ENCODE measurements around the gene PPIL6. TPM values are rescaled to one million over a fixed set of nuclear protein-coding genes. Genes with fewer than 3 reads are reported as not detected.

Gene PPIL6
- total RNA-seq, 4 donors from 2014 or later = 0.64 to 4.0 (median 1.9) TPM; not detected in 1

GRCh38 chr6:109393886-109394281 is 46.5 kb downstream of the PPIL6 start:
- 71 to 100% methylated on average over 1 to 2 of the region's 2 CpGs for WGBS, 2 donors (ENCODE audit: low coverage in 1 of 2)
- no peak for DNase-seq
- intact Hi-C loops (cut with DNase I; ENCODE audit: low total_unique reads) (no loop called here), in situ Hi-C loops (cut with MboI; ENCODE audit: low pct_ligation_motif_present in 1 of 4, low pct_unique_long_range_greater_than_20kb in 1 of 4, low sequenced_read_pairs in 3 of 4) (loop anchor here in 2 of 4 donors (25.0 kb wide), 2 partner anchors 207 to 857 kb away; no protein-coding TSS in a partner anchor)
- no peak overlapping the region for H3K4me3 ChIP-seq
- no peaks in the 10 kb centered on the region for H3K36me3 ChIP-seq
- no peaks in the 10 kb centered on the region for H3K9me3 ChIP-seq
- H3K27ac ChIP-seq = no peak overlapping the region
- TF ChIP-seq CTCF (IDR thresholded peaks at IDR 0.05) (no peak), EP300 (IDR thresholded peaks at IDR 0.05; ENCODE audit: low read depth) (no peak), POLR2A (IDR thresholded peaks at IDR 0.05) (no peak), POLR2AphosphoS5 (IDR thresholded peaks at IDR 0.05) (no peak)
- H3K4me1 ChIP-seq = peaks cover 0 to 8% (median 0%) of the 10 kb centered on the region in 4 donors
- H3K27me3 ChIP-seq = no peaks in the 10 kb centered on the region

GRCh38 chr6:109393157-109393885 is 47.1 kb downstream of the PPIL6 start:
- H3K36me3 ChIP-seq = no peaks in the 10 kb centered on the region
- H3K4me1 ChIP-seq = peaks cover 0 to 8% (median 0%) of the 10 kb centered on the region in 4 donors
- H3K27me3 ChIP-seq = no peaks in the 10 kb centered on the region
- no peaks in the 10 kb centered on the region for H3K9me3 ChIP-seq
- in situ Hi-C loops (cut with MboI; ENCODE audit: low pct_ligation_motif_present in 1 of 4, low pct_unique_long_range_greater_than_20kb in 1 of 4, low sequenced_read_pairs in 3 of 4) (loop anchor here in 2 of 4 donors (25.0 kb wide), 2 partner anchors 206 to 856 kb away; no protein-coding TSS in a partner anchor), intact Hi-C loops (cut with DNase I; ENCODE audit: low total_unique reads) (no loop called here)
- no peak overlapping the region for H3K27ac ChIP-seq
- no peak for TF ChIP-seq POLR2AphosphoS5 (IDR thresholded peaks at IDR 0.05)
- TF ChIP-seq POLR2A (IDR thresholded peaks at IDR 0.05) = no peak
- TF ChIP-seq CTCF (IDR thresholded peaks at IDR 0.05) = no peak
- no peak for TF ChIP-seq EP300 (IDR thresholded peaks at IDR 0.05; ENCODE audit: low read depth)
- H3K4me3 ChIP-seq = no peak overlapping the region
- 88 to 93% methylated on average over 5 of the region's 5 CpGs for WGBS, 2 donors (ENCODE audit: low coverage in 1 of 2)
- DNase-seq = no peak

DNA sequence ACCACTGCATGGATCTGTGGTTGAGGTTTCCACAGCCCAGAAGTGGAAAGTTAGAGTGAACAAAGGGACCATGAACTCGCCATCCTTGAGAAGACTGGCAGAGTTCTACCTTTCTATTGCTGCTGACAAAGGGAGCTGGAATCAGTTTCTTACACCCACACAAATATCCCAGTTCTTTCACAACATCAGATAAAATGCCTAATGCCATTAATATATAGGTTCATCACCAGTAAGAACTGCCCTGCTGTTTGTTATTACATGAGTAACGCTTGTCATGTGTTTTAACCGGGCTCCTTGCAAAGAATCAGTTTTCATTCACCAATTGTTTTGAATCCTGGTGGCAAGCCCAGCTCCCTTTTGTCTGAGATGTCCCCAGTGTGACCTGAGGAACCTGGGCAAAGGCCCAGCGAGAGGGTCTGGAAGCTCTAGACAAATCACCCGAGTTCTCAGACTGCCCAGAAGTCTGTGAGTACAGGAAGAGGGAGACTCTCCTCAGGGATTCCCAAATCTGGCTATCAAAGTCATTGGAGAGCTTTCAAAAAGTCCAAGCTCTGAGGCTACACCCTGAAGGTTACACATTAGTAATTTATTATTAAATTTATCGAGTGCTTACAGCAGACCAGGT is 50.7 kb downstream of the PPIL6 start:
- intact Hi-C loops (cut with DNase I; ENCODE audit: low total_unique reads) (no loop called here), in situ Hi-C loops (cut with MboI; ENCODE audit: low pct_ligation_motif_present in 1 of 4, low pct_unique_long_range_greater_than_20kb in 1 of 4, low sequenced_read_pairs in 3 of 4) (loop anchor here (10.0 to 25.0 kb wide), 6 partner anchors 65 to 852 kb away; partner anchors contain the start of genes MICAL1 (in 2 of the 4), CEP57L1 (in 1 of the 4) and SESN1 (in 1 of the 4))
- H3K36me3 ChIP-seq = no peaks in the 10 kb centered on the region
- no peaks in the 10 kb centered on the region for H3K9me3 ChIP-seq
- WGBS, 2 donors (ENCODE audit: low coverage in 1 of 2) = 78 to 85% methylated on average over 2 to 6 of the region's 6 CpGs
- H3K4me3 ChIP-seq = no peak overlapping the region
- H3K4me1 ChIP-seq = peaks cover under 1 to 13% (median 6%) of the 10 kb centered on the region in 4 donors
- H3K27ac ChIP-seq = no peak overlapping the region
- TF ChIP-seq CTCF (IDR thresholded peaks at IDR 0.05) (no peak), POLR2AphosphoS5 (IDR thresholded peaks at IDR 0.05) (no peak)
- no peaks in the 10 kb centered on the region for H3K27me3 ChIP-seq
- DNase-seq = no peak

DNA sequence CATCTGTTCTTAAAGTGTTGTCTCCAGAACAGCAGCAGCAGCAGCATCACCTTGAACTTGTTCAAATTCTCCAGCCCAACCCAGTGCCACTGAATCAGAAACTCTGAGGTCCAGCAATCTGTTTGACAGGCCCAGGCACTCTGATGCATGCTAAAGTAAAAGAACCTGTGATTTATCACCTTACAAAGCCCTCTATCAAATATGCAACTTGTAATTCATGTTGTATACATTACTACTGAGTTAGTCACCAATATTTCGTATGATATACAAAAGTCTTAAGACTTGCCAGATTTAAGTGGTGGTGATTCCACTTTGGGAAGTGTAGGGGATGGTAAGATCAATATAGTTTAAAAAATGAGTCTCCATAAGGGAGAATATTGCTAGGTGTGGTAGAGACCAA is 52.2 kb downstream of the PPIL6 start:
- in situ Hi-C loops (cut with MboI; ENCODE audit: low pct_ligation_motif_present in 1 of 4, low pct_unique_long_range_greater_than_20kb in 1 of 4, low sequenced_read_pairs in 3 of 4) (loop anchor here (10.0 to 25.0 kb wide), 6 partner anchors 67 to 851 kb away; partner anchors contain the start of genes MICAL1 (in 2 of the 4), CEP57L1 (in 1 of the 4) and SESN1 (in 1 of the 4)), intact Hi-C loops (cut with DNase I; ENCODE audit: low total_unique reads) (no loop called here)
- Histone ChIP-seq H3K27ac (no peak overlapping the region), H3K4me3 (no peak overlapping the region), H3K9me3 (no peaks in the 10 kb centered on the region), H3K36me3 (no peaks in the 10 kb centered on the region), H3K27me3 (no peaks in the 10 kb centered on the region), H3K4me1 (peaks cover 5 to 28% (median 18%) of the 10 kb centered on the region in 4 donors)
- DNase-seq = no peak
- WGBS, 2 donors (ENCODE audit: low coverage in 1 of 2) = 68 to 75% methylated on average over 1 of the region's 1 CpG
- TF ChIP-seq EP300 (IDR thresholded peaks at IDR 0.05; ENCODE audit: low read depth) = no peak
- TF ChIP-seq POLR2A (IDR thresholded peaks at IDR 0.05) = no peak

Measured in transverse colon (tissue), 4 donors.